ENCODE measurements around the gene TNK1.

The TNK1 gene

GRCh38 chr17:7388856-7389255 lies 8.0 kb downstream of the TNK1 start:
- H3K27ac ChIP-seq, result no peak overlapping the region
- TF ChIP-seq CTCF (conservative IDR thresholded peaks at IDR 0.05), result no peak

- H3K27ac ChIP-seq, result no peak overlapping the region
- no peak for TF ChIP-seq CTCF (conservative IDR thresholded peaks at IDR 0.05)
Observed at GRCh38 chr17:7389924-7390910, 9.3 kb downstream of the TNK1 start.

- H3K27ac ChIP-seq, result no peak overlapping the region
- no peak for TF ChIP-seq CTCF (conservative IDR thresholded peaks at IDR 0.05)
Observed at GRCh38 chr17:7391307-7391706, 10.4 kb downstream of the TNK1 start.

- H3K27ac ChIP-seq, result peak overlapping the region; percentile 81; the same call in 1 of the 2 replicates
- no peak for TF ChIP-seq CTCF (conservative IDR thresholded peaks at IDR 0.05)
Observed at GRCh38 chr17:7392696-7393612, 12.1 kb downstream of the TNK1 start.

GRCh38 chr17:7393613-7394451 lies 12.9 kb downstream of the TNK1 start:
- TF ChIP-seq CTCF (conservative IDR thresholded peaks at IDR 0.05), result no peak
- peak overlapping the region; percentile 81 for H3K27ac ChIP-seq

GRCh38 chr17:7394452-7395191 lies 13.7 kb downstream of the TNK1 start, which contains the start of gene PLSCR3:
Gene PLSCR3, minus strand, starts transcription at chr17:7394525. Its CDS starts 415 bp downstream, at chr17:7394110.
- peak within 1 kb of the TSS; percentile 81 for H3K27ac ChIP-seq
- 0 out of 2 replicates have a peak, but pooled peaks have one; percentile 21 for TF ChIP-seq CTCF (conservative IDR thresholded peaks at IDR 0.05)
